GM10266 (cell line): ENCODE results near the gene TRPM3.

Source experiments
- DNase-seq: peaks from one replicate; pipeline ENCODE4 v3.0.0; 2012; ENCODE audit errors: extremely low spot score
- TF ChIP-seq, protein P1 (sequence below): IDR thresholded peaks from 2 replicates; pipeline ENCODE4 v1.5.1; 2012; ENCODE audit warnings: mild to moderate bottlenecking, low read depth; ENCODE audit not compliant: control insufficient read depth, insufficient read depth; ENCODE audit errors: missing control alignments

The TRPM3 gene

GRCh38 chr9:71122022-71122275 lies 528 bp upstream of the TRPM3 start:
- no peak for DNase-seq
- TF ChIP-seq, protein P1, sequence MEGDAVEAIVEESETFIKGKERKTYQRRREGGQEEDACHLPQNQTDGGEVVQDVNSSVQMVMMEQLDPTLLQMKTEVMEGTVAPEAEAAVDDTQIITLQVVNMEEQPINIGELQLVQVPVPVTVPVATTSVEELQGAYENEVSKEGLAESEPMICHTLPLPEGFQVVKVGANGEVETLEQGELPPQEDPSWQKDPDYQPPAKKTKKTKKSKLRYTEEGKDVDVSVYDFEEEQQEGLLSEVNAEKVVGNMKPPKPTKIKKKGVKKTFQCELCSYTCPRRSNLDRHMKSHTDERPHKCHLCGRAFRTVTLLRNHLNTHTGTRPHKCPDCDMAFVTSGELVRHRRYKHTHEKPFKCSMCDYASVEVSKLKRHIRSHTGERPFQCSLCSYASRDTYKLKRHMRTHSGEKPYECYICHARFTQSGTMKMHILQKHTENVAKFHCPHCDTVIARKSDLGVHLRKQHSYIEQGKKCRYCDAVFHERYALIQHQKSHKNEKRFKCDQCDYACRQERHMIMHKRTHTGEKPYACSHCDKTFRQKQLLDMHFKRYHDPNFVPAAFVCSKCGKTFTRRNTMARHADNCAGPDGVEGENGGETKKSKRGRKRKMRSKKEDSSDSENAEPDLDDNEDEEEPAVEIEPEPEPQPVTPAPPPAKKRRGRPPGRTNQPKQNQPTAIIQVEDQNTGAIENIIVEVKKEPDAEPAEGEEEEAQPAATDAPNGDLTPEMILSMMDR, result no peak

GRCh38 chr9:71120501-71121247 lies 747 bp downstream of the TRPM3 start:
- DNase-seq, result no peak
- TF ChIP-seq, protein P1, result no peak

DNA sequence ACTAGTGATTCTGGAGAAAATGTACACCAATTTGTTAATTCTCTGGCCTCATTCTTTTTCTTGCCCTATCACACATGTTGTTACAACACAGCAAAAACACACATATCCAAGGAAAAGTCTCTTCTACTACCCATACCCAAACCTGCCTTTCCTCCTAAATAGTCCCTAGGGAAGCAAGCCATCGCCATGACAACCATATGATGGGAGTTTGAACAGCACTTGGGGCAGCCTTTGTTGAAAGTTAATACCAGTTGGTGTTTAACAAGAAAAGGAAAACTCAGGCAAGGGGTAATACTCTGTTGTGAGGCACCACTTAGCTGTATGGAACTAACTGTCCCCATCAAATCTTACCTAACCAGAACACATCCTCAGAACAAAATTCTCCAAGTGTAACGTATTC lies 1.7 kb downstream of the TRPM3 start:
- DNase-seq, result no peak
- TF ChIP-seq, protein P1, result no peak

GRCh38 chr9:71118324-71118723 lies 3.1 kb downstream of the TRPM3 start:
- TF ChIP-seq, protein P1, result no peak
- DNase-seq, result no peak

GRCh38 chr9:71115448-71115975 lies 5.9 kb downstream of the TRPM3 start:
- DNase-seq, result no peak
- TF ChIP-seq, protein P1, result no peak

- DNase-seq, result no peak
- TF ChIP-seq, protein P1, result no peak
Measured at GRCh38 chr9:71112866-71113265, 8.6 kb downstream of the TRPM3 start.

DNA sequence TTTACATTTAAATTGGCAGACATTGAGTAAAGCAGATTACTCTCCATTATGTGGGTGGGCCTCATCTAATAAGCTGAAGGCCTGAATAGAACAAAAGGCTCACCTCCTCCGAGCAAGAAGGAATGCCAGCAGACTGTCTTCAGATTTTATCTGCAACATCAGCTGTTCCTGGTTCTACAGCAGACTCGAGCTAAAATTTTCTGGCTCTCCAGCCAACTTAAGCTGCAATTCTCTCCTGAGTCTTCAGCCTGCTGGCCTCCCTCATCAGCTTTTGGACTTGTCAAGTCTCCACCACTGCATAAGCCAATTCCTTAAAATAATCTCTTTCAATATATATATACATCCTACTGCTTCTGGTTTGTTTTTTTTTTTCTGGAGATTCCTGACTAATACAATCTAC lies 12.5 kb downstream of the TRPM3 start:
- TF ChIP-seq, protein P1, result no peak
- no peak for DNase-seq
